ENCODE results near the gene F8. TPM values are rescaled to one million over a fixed set of nuclear protein-coding genes. Genes with fewer than 3 reads are reported as not detected.
"Not testable (repeated sequence)": the region's sequence is repeated elsewhere in the genome, so short reads cannot be mapped to it uniquely, and the experiment has no call there.

F8 gene
- total RNA-seq, 1 experiment from 2014 or later, result 0.20 TPM

- Mint-ChIP-seq H3K4me3 (ENCODE audit: unreplicated experiment) (no peak overlapping the region), H3K4me1 (ENCODE audit: low read depth, unreplicated experiment) (no peaks in the 10 kb centered on the region), H3K36me3 (ENCODE audit: insufficient read depth, unreplicated experiment) (no peaks in the 10 kb centered on the region), H3K9me3 (ENCODE audit: unreplicated experiment) (no peaks in the 10 kb centered on the region), H3K27ac (ENCODE audit: unreplicated experiment) (no peak overlapping the region), H3K27me3 (ENCODE audit: insufficient read depth, unreplicated experiment) (peaks cover 3% of the 10 kb centered on the region)
- ChIA-PET POLR2A (no interaction called here), CTCF (no interaction called here)
- Histone ChIP-seq H3K27me3 (replicated peaks; ENCODE audit: control insufficient read depth, insufficient read depth, low read length) (no peaks in the 10 kb centered on the region), H3K36me3 (ENCODE audit: control insufficient read depth, insufficient read depth, low read length) (no peaks in the 10 kb centered on the region), H3K4me3 (ENCODE audit: low read depth, low read length) (no peak overlapping the region), H3K9me3 (no peaks in the 10 kb centered on the region), H3K4me1 (no peaks in the 10 kb centered on the region)
- no peak for DNase-seq
- BruUV-seq (replicated peaks), result no TSS peak
- intact Hi-C loops (cut with micrococcal nuclease; ENCODE audit: unreplicated experiment), result no loop called here
- TF ChIP-seq, protein P1, sequence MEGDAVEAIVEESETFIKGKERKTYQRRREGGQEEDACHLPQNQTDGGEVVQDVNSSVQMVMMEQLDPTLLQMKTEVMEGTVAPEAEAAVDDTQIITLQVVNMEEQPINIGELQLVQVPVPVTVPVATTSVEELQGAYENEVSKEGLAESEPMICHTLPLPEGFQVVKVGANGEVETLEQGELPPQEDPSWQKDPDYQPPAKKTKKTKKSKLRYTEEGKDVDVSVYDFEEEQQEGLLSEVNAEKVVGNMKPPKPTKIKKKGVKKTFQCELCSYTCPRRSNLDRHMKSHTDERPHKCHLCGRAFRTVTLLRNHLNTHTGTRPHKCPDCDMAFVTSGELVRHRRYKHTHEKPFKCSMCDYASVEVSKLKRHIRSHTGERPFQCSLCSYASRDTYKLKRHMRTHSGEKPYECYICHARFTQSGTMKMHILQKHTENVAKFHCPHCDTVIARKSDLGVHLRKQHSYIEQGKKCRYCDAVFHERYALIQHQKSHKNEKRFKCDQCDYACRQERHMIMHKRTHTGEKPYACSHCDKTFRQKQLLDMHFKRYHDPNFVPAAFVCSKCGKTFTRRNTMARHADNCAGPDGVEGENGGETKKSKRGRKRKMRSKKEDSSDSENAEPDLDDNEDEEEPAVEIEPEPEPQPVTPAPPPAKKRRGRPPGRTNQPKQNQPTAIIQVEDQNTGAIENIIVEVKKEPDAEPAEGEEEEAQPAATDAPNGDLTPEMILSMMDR (IDR thresholded peaks at IDR 0.05; ENCODE audit: insufficient read depth in 1 of 2, low read depth in 1 of 2, low read length in 1 of 2, severe bottlenecking in 1 of 2, unreplicated experiment in 1 of 2), result no peak
Measured at GRCh38 chrX:154967603-154968002, 54.9 kb downstream of the F8 start.

- CTCF ChIA-PET, result no interaction called here
- no TSS peak for BruUV-seq (replicated peaks)
- no peaks in the 10 kb centered on the region for H3K36me3 ChIP-seq (ENCODE audit: control insufficient read depth, insufficient read depth, low read length)
- Mint-ChIP-seq H3K4me3 (ENCODE audit: unreplicated experiment) (no peak overlapping the region), H3K27ac (ENCODE audit: unreplicated experiment) (no peak overlapping the region), H3K4me1 (ENCODE audit: low read depth, unreplicated experiment) (no peaks in the 10 kb centered on the region), H3K27me3 (ENCODE audit: insufficient read depth, unreplicated experiment) (peaks cover 3% of the 10 kb centered on the region), H3K36me3 (ENCODE audit: insufficient read depth, unreplicated experiment) (no peaks in the 10 kb centered on the region), H3K9me3 (ENCODE audit: unreplicated experiment) (no peaks in the 10 kb centered on the region)
- intact Hi-C loops (cut with micrococcal nuclease; ENCODE audit: unreplicated experiment), result no loop called here
- H3K9me3 ChIP-seq, result no peaks in the 10 kb centered on the region
- no peaks in the 10 kb centered on the region for H3K27me3 ChIP-seq (replicated peaks; ENCODE audit: control insufficient read depth, insufficient read depth, low read length)
- no peaks in the 10 kb centered on the region for H3K4me1 ChIP-seq
- no peak for DNase-seq
- TF ChIP-seq, protein P1 (IDR thresholded peaks at IDR 0.05; ENCODE audit: insufficient read depth in 1 of 2, low read depth in 1 of 2, low read length in 1 of 2, severe bottlenecking in 1 of 2, unreplicated experiment in 1 of 2), result no peak
- POLR2A ChIA-PET, result no interaction called here
- H3K4me3 ChIP-seq (ENCODE audit: low read depth, low read length), result no peak overlapping the region
Measured at GRCh38 chrX:154961947-154962346, 60.6 kb downstream of the F8 start.

- intact Hi-C loops (cut with micrococcal nuclease; ENCODE audit: unreplicated experiment); H3K27me3 Mint-ChIP-seq (ENCODE audit: insufficient read depth, unreplicated experiment); H3K4me3 ChIP-seq (ENCODE audit: low read depth, low read length); POLR2A ChIA-PET; CTCF ChIA-PET; H3K4me1 ChIP-seq; H3K27ac Mint-ChIP-seq (ENCODE audit: unreplicated experiment); H3K9me3 ChIP-seq; BruUV-seq (replicated peaks); H3K4me3 Mint-ChIP-seq (ENCODE audit: unreplicated experiment); H3K4me1 Mint-ChIP-seq (ENCODE audit: low read depth, unreplicated experiment); H3K27me3 ChIP-seq (replicated peaks; ENCODE audit: control insufficient read depth, insufficient read depth, low read length); H3K36me3 Mint-ChIP-seq (ENCODE audit: insufficient read depth, unreplicated experiment); H3K36me3 ChIP-seq (ENCODE audit: control insufficient read depth, insufficient read depth, low read length); H3K9me3 Mint-ChIP-seq (ENCODE audit: unreplicated experiment): not testable (repeated sequence)
- DNase-seq, result peak in 1 of 2 experiments; percentile 5
Measured at GRCh38 chrX:154955799-154956198, 66.7 kb downstream of the F8 start.

GRCh38 chrX:154939265-154939664, 83.3 kb downstream of the F8 start:
- CTCF ChIA-PET; POLR2A ChIA-PET; H3K27me3 ChIP-seq (replicated peaks; ENCODE audit: control insufficient read depth, insufficient read depth, low read length); H3K36me3 Mint-ChIP-seq (ENCODE audit: insufficient read depth, unreplicated experiment); H3K27ac Mint-ChIP-seq (ENCODE audit: unreplicated experiment); intact Hi-C loops (cut with micrococcal nuclease; ENCODE audit: unreplicated experiment); H3K4me3 Mint-ChIP-seq (ENCODE audit: unreplicated experiment); DNase-seq; H3K4me3 ChIP-seq (ENCODE audit: low read depth, low read length); H3K4me1 ChIP-seq; H3K4me1 Mint-ChIP-seq (ENCODE audit: low read depth, unreplicated experiment); H3K9me3 ChIP-seq; H3K9me3 Mint-ChIP-seq (ENCODE audit: unreplicated experiment); BruUV-seq (replicated peaks); H3K36me3 ChIP-seq (ENCODE audit: control insufficient read depth, insufficient read depth, low read length): not testable (repeated sequence)
- peaks cover 16% of the 10 kb centered on the region for H3K27me3 Mint-ChIP-seq (ENCODE audit: insufficient read depth, unreplicated experiment)

DNA sequence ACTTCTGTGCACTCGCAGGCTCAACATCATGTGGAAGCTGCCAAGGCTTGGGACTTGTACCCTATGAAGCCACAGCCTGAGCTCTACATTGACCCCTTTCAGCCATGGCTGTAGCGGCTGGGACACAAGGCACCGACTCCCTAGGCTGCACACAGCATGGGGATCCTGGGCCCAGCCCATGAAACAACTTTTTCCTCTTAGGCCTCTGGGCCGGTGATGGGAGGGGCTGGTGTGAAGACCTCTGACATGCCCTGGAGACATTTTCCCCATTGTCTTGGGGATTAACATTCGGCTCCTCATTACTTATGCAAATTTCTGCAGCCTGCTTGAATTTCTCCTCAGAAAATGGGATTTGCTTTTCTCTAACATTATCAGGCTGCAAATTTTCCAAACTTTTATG, 97.8 kb downstream of the F8 start:
- POLR2A ChIA-PET; H3K9me3 Mint-ChIP-seq (ENCODE audit: unreplicated experiment); H3K4me3 Mint-ChIP-seq (ENCODE audit: unreplicated experiment); DNase-seq; H3K27me3 ChIP-seq (replicated peaks; ENCODE audit: control insufficient read depth, insufficient read depth, low read length); H3K36me3 Mint-ChIP-seq (ENCODE audit: insufficient read depth, unreplicated experiment); H3K4me1 Mint-ChIP-seq (ENCODE audit: low read depth, unreplicated experiment); H3K36me3 ChIP-seq (ENCODE audit: control insufficient read depth, insufficient read depth, low read length); H3K9me3 ChIP-seq; CTCF ChIA-PET; H3K4me3 ChIP-seq (ENCODE audit: low read depth, low read length); BruUV-seq (replicated peaks); H3K4me1 ChIP-seq; intact Hi-C loops (cut with micrococcal nuclease; ENCODE audit: unreplicated experiment); H3K27ac Mint-ChIP-seq (ENCODE audit: unreplicated experiment): not testable (repeated sequence)
- H3K27me3 Mint-ChIP-seq (ENCODE audit: insufficient read depth, unreplicated experiment), result peaks cover 16% of the 10 kb centered on the region
